ENCODE data around the gene ABCA6. TPM values are rescaled to one million over a fixed set of nuclear protein-coding genes. Genes with fewer than 3 reads are reported as not detected.

The ABCA6 gene

Small RNA genes lying within 50 kb of the gene (small RNA-seq; reads per million reads assigned to genes)
- not detected for gene MIR4524B (ENCODE audit: insufficient read depth)

Measured in neuronal stem cell (in vitro differentiated cells).